Stomach (tissue), 9 donors: Measurements from ENCODE around the gene DACH1. TPM values are rescaled to one million over a fixed set of nuclear protein-coding genes. Genes with fewer than 3 reads are reported as not detected.

ENCODE experiments used
- DNase-seq, 2 donors: peaks; one replicate each; pipeline versions ENCODE4 v3.0.0 to v3.0.0-alpha.2; 2013 to 2019
- H3K27ac ChIP-seq, 5 donors: fragments of 200-600 bp in 4 of 5; sonication (generic) in 4 of 5; one replicate each; pipeline ENCODE4 v1.5.1; 2013 to 2019; ENCODE audit warnings: mild to moderate bottlenecking in 1 of 5, moderate library complexity in 1 of 5
- H3K27me3 ChIP-seq, 3 donors: fragments of 200-600 bp; sonication (generic); one replicate each; pipeline ENCODE4 v1.5.1; 2017 to 2019; ENCODE audit warnings: mixed run types in 1 of 3
- H3K36me3 ChIP-seq, 4 donors: fragments of 200-600 bp; sonication (generic); 1 replicate in 3 of 4; 2 replicates in 1 of 4; pipeline ENCODE4 v1.5.1; 2016 to 2019
- H3K4me1 ChIP-seq, 4 donors: fragments of 200-600 bp; sonication (generic); one replicate each; pipeline ENCODE4 v1.5.1; 2016 to 2019
- H3K4me3 ChIP-seq, 4 donors: fragments of 200-600 bp; sonication (generic) in 3 of 4; one replicate each; pipeline ENCODE4 v1.5.1; 2016 to 2019; ENCODE audit warnings: mild to moderate bottlenecking in 1 of 4
- H3K9me3 ChIP-seq, 4 donors: fragments of 200-600 bp; sonication (generic); one replicate each; pipeline ENCODE4 v1.5.1; 2016 to 2019
- EP300 ChIP-seq: sonication (generic); formaldehyde crosslinking; IDR thresholded peaks from one replicate; pipeline ENCODE4 v1.6.1; 2017; ENCODE audit warnings: antibody characterized with exemption
- POLR2A ChIP-seq, 4 donors: fragments of 450-650 bp; IDR thresholded peaks; one replicate each; pipeline ENCODE4 v1.6.1; 2016; ENCODE audit warnings: antibody characterized with exemption in 4 of 4, control low read depth in 2 of 4, mild to moderate bottlenecking in 1 of 4, moderate library complexity in 1 of 4
- POLR2AphosphoS5 ChIP-seq, 3 donors: sonication (generic); formaldehyde crosslinking; IDR thresholded peaks; one replicate each; pipeline ENCODE4 v1.6.1; 2016; ENCODE audit warnings: antibody characterized with exemption in 3 of 3
- WGBS, 5 donors: extraction: QIAGEN DNeasy Blood & Tissue Kit in 3 of 5; methylation state at CpG; one replicate each; pipeline versions ENCODE4 v1.1.5 to v1.1.7; 2013 to 2018; 5-methylcytosine and 5-hydroxymethylcytosine counted together
- intact Hi-C: fragments of 100-400 bp; cut with DNase I; formaldehyde crosslinking; loops from one replicate; pipeline ENCODE4 v1.15.1; 2023; ENCODE audit warnings: low total_unique reads
- polyA plus RNA-seq, 3 donors: library from polyadenylated mRNA; stranded (reverse); fragments of 200-250 nt; gene quantifications; one replicate each; pipeline ENCODE4 v1.2.3, GENCODE V29; 2013
- total RNA-seq, 5 donors: library from RNA; depleted of rRNA; stranded (reverse); fragments of >200 nt; gene quantifications; one replicate each; pipeline versions ENCODE4 v1.1.0 to v1.2.3, GENCODE V29; 2014 to 2016
- TF ChIP-seq, protein P1 (sequence below), 7 experiments: fragments of 450-650 bp in 4 of 7; fragments of 200-600 bp in 3 of 7; sonication (generic) in 3 of 7; IDR thresholded peaks; one replicate each; pipeline ENCODE4 v1.5.1; 2016 to 2019; ENCODE audit warnings: antibody characterized with exemption in 7 of 7, control low read depth in 2 of 7, mild to moderate bottlenecking in 1 of 7
- donor health status: healthy with polysubstance abuse.
- donor health status: Bipolar disorder and iron deficiency.
- donor health status: healthy.

DACH1 gene
- total and polyA plus RNA-seq, 8 donors: 0.28 to 9.4 (median 2.9) TPM; not detected in 1

DNA sequence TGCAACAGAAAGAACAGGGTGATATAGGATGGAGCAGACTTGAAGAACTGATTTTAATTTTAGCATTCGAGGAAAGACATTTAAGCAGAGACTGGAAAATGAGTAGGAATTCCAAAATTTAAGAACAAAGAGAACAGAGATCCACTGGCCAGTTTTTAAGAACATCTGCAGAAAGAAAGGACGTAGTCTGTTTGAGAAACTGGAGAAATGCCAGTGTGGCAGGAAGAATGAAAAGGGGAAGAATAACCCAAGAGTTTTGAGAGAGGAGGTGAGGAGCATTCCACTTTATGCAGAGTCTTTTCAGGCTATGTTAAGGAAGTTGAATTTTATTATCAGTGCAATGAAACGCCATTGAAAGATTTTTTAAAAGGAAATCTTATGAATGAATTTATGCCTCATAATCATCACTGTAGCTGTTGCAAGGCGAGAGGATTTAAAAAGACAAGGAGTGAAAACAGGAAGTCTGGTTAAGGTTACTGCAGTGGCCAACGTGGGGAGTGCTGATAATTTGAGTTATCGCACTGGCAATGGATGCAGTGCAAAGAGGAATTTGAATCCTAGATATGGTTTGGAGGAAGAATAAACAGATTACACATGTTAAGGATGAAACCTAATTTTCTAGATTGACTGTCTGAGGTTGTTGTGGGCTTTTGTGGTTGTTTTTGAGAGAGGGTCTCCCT is 253.8 kb downstream of the DACH1 start:
- Histone ChIP-seq H3K27ac (no peak overlapping the region), H3K9me3 (no peaks in the 10 kb centered on the region), H3K36me3 (no peaks in the 10 kb centered on the region), H3K4me1 (no peaks in the 10 kb centered on the region), H3K27me3 (no peaks in the 10 kb centered on the region), H3K4me3 (no peak overlapping the region)
- WGBS, 5 donors: 50 to 62% (median 56%) methylated on average over 6 of the region's 6 CpGs
- TF ChIP-seq, protein P1, sequence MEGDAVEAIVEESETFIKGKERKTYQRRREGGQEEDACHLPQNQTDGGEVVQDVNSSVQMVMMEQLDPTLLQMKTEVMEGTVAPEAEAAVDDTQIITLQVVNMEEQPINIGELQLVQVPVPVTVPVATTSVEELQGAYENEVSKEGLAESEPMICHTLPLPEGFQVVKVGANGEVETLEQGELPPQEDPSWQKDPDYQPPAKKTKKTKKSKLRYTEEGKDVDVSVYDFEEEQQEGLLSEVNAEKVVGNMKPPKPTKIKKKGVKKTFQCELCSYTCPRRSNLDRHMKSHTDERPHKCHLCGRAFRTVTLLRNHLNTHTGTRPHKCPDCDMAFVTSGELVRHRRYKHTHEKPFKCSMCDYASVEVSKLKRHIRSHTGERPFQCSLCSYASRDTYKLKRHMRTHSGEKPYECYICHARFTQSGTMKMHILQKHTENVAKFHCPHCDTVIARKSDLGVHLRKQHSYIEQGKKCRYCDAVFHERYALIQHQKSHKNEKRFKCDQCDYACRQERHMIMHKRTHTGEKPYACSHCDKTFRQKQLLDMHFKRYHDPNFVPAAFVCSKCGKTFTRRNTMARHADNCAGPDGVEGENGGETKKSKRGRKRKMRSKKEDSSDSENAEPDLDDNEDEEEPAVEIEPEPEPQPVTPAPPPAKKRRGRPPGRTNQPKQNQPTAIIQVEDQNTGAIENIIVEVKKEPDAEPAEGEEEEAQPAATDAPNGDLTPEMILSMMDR (IDR thresholded peaks at IDR 0.05): no peak
- TF ChIP-seq POLR2A (IDR thresholded peaks at IDR 0.05) (no peak), POLR2AphosphoS5 (IDR thresholded peaks at IDR 0.05) (no peak), EP300 (no peak)
- DNase-seq: no peak
- intact Hi-C loops: no loop called here

DNA sequence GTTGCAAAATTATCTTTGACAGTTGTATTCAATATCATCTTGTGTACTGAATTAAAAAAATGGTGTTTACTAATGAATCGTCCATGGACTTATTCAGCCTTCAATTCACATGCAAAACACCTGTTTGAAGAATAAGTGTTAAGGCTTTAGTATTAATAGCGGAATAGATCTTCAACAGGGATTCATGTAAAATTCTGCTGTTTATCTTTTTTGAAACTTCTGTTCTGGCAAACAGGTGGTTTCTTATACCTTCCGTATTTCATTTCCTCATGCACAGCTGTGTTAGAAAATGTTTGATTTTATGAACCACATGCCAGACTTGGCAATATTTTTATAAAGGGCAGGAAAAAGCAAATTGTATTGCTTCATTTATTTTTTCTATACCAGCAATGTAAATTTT is 255.7 kb downstream of the DACH1 start:
- intact Hi-C loops: no loop called here
- 52 to 60% (median 56%) methylated on average over 3 of the region's 3 CpGs for WGBS, 5 donors
- Histone ChIP-seq H3K27me3 (no peaks in the 10 kb centered on the region), H3K4me3 (no peak overlapping the region), H3K36me3 (no peaks in the 10 kb centered on the region), H3K9me3 (no peaks in the 10 kb centered on the region), H3K4me1 (no peaks in the 10 kb centered on the region), H3K27ac (no peak overlapping the region)
- no peak for DNase-seq
- TF ChIP-seq, protein P1 (IDR thresholded peaks at IDR 0.05): no peak
- TF ChIP-seq POLR2AphosphoS5 (IDR thresholded peaks at IDR 0.05) (no peak), EP300 (no peak), POLR2A (IDR thresholded peaks at IDR 0.05) (no peak)

DNA sequence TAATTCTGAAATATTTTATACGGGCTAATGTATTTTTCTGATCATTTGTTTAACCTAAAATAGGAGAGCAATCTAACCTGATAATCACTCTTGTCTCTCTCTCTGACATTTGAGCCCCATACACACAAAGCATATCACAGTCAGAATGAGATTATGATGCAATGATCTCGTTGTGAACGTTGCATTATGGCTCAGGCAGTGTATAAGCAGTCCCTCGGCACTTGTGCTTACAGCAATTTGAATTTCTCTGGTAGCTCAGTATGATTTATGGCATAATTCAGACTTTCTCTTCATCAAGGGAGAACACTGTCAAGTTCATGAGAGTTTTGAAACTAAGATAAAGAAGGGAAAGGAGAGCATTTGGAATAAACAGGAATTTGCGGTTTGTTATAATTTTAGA is 256.1 kb downstream of the DACH1 start:
- intact Hi-C loops: no loop called here
- Histone ChIP-seq H3K27me3 (no peaks in the 10 kb centered on the region), H3K4me3 (no peak overlapping the region), H3K36me3 (no peaks in the 10 kb centered on the region), H3K4me1 (no peaks in the 10 kb centered on the region), H3K27ac (no peak overlapping the region), H3K9me3 (no peaks in the 10 kb centered on the region)
- no peak for DNase-seq
- 28 to 34% (median 29%) methylated on average over 5 of the region's 5 CpGs for WGBS, 5 donors
- TF ChIP-seq, protein P1 (IDR thresholded peaks at IDR 0.05): no peak
- TF ChIP-seq POLR2AphosphoS5 (IDR thresholded peaks at IDR 0.05) (no peak), EP300 (no peak), POLR2A (IDR thresholded peaks at IDR 0.05) (no peak)

DNA sequence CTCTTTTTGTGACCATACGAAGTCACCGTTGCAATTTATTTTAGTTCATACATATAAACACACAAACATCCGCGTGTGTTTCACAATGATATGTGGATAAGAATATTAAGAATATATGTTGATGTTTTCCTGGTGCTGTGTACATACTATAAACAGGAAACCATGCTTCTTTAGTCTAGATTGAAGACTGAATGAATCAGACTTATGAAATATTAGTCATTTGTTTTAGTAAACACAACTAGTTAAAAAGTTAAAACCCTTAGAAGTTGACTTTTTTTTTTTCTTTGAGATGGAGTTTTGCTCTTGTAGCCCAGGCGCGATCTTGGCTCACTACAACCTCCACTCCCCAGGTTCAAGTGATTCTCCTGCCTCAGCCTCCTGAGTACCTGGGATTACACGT is 257.7 kb downstream of the DACH1 start:
- no peak for DNase-seq
- H3K27ac ChIP-seq: no peak overlapping the region
- no peak for TF ChIP-seq EP300
- no peak for TF ChIP-seq POLR2AphosphoS5 (IDR thresholded peaks at IDR 0.05)
- no peak for TF ChIP-seq POLR2A (IDR thresholded peaks at IDR 0.05)
- TF ChIP-seq, protein P1 (IDR thresholded peaks at IDR 0.05): no peak
- intact Hi-C loops: no loop called here
- no peak overlapping the region for H3K4me3 ChIP-seq
- H3K9me3 ChIP-seq: no peaks in the 10 kb centered on the region
- H3K27me3 ChIP-seq: no peaks in the 10 kb centered on the region
- WGBS, 5 donors: 87 to 90% (median 88%) methylated on average over 7 of the region's 7 CpGs
- no peaks in the 10 kb centered on the region for H3K36me3 ChIP-seq
- no peaks in the 10 kb centered on the region for H3K4me1 ChIP-seq
